ENCODE data around the gene INO80.
A peak's percentile ranks its signal among the peaks of the same experiment; 100 is the strongest.

INO80 gene

DNA sequence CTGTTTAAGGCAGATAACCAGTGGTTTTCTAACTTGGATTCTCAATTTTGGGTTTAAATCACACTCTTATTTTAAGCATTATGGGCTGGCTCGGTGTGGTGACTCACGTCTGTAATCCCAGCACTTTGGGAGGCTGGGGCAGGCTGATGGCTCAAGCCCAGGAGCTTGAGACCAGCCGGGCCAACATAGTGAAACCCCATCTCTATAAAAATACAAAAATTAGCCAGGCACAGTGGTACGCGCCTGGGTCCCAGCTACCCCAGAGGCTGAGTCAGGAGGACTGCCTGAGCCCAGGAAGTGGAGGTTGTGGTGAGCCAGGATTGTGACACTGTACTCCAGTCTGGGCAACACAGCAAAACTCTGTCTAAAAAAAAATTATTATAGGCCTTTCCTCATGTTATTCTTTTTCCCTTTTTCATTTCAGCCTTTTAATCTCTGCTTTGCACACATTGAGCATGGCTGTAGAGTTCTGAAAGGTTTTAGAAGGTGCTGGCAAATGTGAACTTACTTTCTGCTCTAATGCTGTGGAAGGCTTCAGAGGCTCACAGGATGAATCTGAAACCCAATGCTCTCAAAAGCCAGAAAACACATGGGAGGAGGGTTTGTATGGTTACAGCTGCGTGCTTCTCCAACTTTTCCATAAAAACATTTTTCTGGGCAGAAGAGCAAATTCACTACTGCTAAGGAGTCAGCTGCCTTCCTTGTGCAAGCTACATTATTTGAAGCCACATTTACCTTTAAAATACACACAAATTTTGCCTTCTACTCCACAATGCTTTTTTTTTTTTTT is 130.3 kb downstream of the INO80 start:
- no peak overlapping the region for H3K4me3 ChIP-seq (ENCODE audit: low read depth, low read length)
- peak; percentile 37 for DNase-seq (ENCODE audit: low read depth)
- TF ChIP-seq, protein P1, sequence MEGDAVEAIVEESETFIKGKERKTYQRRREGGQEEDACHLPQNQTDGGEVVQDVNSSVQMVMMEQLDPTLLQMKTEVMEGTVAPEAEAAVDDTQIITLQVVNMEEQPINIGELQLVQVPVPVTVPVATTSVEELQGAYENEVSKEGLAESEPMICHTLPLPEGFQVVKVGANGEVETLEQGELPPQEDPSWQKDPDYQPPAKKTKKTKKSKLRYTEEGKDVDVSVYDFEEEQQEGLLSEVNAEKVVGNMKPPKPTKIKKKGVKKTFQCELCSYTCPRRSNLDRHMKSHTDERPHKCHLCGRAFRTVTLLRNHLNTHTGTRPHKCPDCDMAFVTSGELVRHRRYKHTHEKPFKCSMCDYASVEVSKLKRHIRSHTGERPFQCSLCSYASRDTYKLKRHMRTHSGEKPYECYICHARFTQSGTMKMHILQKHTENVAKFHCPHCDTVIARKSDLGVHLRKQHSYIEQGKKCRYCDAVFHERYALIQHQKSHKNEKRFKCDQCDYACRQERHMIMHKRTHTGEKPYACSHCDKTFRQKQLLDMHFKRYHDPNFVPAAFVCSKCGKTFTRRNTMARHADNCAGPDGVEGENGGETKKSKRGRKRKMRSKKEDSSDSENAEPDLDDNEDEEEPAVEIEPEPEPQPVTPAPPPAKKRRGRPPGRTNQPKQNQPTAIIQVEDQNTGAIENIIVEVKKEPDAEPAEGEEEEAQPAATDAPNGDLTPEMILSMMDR (conservative IDR thresholded peaks at IDR 0.05; ENCODE audit: low read depth, low read length), result no peak

DNA sequence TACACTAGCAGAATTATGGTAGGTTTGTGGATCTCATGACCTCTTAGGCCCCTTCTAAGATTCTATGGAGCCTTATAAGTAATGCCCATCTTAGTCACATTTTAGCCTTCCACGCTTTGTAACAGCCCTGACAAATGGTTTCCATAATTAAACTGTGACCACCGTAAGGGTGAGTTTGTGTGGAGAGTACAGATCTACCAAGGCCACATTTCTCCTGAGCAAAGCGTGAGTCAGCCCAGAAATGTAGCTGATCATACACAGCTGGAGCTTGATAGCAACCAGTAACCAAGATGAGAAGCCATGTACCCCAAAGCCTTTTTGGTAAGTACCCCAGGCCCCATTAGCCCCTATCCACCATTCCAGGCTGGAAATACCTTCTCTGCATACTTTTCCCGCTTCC is 131.1 kb downstream of the INO80 start:
- H3K4me3 ChIP-seq (ENCODE audit: low read depth, low read length), result no peak overlapping the region
- TF ChIP-seq, protein P1 (conservative IDR thresholded peaks at IDR 0.05; ENCODE audit: low read depth, low read length), result no peak
- DNase-seq (ENCODE audit: low read depth), result peak; percentile 81

DNA sequence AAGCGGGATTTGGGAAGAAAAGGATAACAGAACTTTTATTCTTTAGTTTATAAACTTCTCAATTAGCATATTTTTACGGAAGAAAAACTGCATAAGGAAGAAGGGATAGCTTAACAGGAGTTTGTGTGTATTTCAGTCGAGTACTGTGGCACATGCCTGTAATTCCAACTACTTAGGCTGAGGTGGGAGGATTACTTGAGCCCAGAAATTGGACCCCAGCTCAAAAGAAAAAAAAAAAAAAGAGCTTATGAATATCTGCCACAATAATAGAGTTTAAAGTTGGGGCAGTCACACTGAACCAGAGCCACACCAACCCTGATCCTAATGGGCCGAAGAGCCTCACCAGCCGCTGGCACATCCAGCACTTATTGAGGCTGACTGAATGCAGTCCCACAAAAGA is 131.7 kb downstream of the INO80 start:
- no peak overlapping the region for H3K4me3 ChIP-seq (ENCODE audit: low read depth, low read length)
- no peak for DNase-seq (ENCODE audit: low read depth)
- TF ChIP-seq, protein P1 (conservative IDR thresholded peaks at IDR 0.05; ENCODE audit: low read depth, low read length), result no peak

DNA sequence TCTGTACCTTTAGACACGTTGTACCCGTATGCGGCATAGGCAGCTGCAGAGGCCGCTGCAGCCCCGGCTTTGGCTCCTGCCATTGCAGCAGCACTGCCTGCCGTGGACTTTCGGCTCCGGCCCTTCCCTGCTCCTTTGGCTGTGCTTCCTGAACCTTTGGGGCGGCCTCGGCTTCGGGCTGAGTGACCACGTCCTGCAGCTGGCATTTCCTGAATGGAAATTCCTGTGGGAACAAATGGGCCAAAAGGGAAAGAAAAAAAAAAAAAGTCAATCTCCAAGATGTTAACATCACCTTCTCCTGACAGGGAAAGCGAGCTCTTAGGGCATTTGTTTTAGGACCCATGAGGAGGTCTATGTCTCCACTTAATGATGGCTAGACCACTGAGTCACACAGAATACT is 133.2 kb downstream of the INO80 start:
- TF ChIP-seq, protein P1 (conservative IDR thresholded peaks at IDR 0.05; ENCODE audit: low read depth, low read length), result no peak
- no peak overlapping the region for H3K4me3 ChIP-seq (ENCODE audit: low read depth, low read length)
- DNase-seq (ENCODE audit: low read depth), result peak; percentile 62

DNA sequence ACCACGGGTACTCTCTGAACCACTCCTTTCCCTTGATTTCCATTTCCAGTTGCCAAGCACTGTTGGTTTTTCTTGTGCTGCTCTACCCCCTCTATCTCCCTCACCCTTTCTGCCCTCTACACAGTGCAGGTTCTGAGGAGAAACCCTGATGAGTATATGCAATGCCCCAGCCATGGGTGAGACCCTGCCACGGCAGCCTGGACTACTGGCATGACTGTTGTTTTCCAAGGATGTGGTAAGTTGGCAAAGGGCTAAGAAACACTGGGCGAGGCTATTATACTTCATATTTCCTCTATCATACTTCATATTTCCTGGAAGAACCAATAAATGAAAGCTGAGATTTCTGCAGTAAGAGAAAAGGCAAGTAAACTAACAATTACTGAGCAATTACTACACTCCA is 134.9 kb downstream of the INO80 start:
- DNase-seq (ENCODE audit: low read depth), result no peak
- no peak overlapping the region for H3K4me3 ChIP-seq (ENCODE audit: low read depth, low read length)
- TF ChIP-seq, protein P1 (conservative IDR thresholded peaks at IDR 0.05; ENCODE audit: low read depth, low read length), result no peak

DNA sequence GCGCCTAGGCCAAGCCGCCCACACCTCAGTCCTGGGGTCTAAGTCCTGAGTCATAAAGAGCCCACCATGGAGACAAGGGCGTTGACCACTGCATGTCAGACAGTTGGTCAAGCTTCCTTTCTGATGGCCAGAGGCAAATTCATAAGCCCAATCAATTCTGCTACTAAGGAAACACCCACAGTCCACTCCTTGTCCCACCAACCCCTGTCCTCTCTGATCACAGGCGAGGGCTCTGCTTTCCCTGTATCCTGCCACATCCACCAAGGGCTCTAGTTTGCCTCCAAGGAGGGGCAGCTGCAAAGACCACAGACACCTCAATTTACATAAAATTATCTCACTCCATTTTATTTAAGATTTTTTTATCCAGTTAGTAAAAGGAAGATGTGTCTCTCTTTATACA is 137.5 kb downstream of the INO80 start:
- TF ChIP-seq, protein P1 (conservative IDR thresholded peaks at IDR 0.05; ENCODE audit: low read depth, low read length), result no peak
- DNase-seq (ENCODE audit: low read depth), result no peak
- no peak overlapping the region for H3K4me3 ChIP-seq (ENCODE audit: low read depth, low read length)

DNA sequence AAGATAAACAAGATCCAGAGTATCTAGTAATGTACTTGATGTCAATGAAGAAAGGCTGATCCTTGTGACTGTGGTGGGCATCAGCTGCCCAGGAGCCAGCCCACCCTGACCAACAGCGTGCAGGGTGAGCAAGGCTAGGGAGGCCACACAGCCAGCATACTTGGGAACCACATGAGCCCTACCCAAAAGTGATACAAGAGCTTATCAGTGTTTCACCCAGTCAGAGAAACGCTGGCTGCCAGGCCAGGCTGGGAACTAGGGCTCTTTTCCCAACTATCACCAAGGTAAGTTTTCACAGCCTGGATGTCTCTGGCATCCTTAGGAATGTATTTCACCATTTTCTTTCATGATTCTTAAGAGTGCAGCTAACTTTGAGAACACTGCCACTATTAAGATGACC is 137.9 kb downstream of the INO80 start:
- DNase-seq (ENCODE audit: low read depth), result no peak
- no peak overlapping the region for H3K4me3 ChIP-seq (ENCODE audit: low read depth, low read length)
- TF ChIP-seq, protein P1 (conservative IDR thresholded peaks at IDR 0.05; ENCODE audit: low read depth, low read length), result no peak

Data from choroid plexus epithelial cell (primary cell).